Nephron (organoid): Measurements from ENCODE around the gene SYT9.

Experiments
- H3K27ac Mint-ChIP-seq, 3 experiments: 2 replicates each; pipeline ENCODE4 v1.8.0; 2020; ENCODE audit warnings: mixed read lengths in 3 of 3, mild to moderate bottlenecking in 2 of 3, moderate library complexity in 1 of 3
- H3K27me3 Mint-ChIP-seq: 2 replicates; pipeline ENCODE4 v1.8.0; 2021; ENCODE audit warnings: low read depth, mild to moderate bottlenecking, moderate library complexity, mixed read lengths
- H3K36me3 Mint-ChIP-seq: 2 replicates; pipeline ENCODE4 v1.8.0; 2020; ENCODE audit warnings: low read depth, mixed read lengths
- H3K4me1 Mint-ChIP-seq: 2 replicates; pipeline ENCODE4 v1.8.0; 2020; ENCODE audit warnings: mixed read lengths
- H3K4me3 Mint-ChIP-seq, 3 experiments: 2 replicates each; pipeline ENCODE4 v1.8.0; 2020; ENCODE audit warnings: mild to moderate bottlenecking in 3 of 3, mixed read lengths in 3 of 3, moderate library complexity in 2 of 3
- H3K9me3 Mint-ChIP-seq: 2 replicates; pipeline ENCODE4 v1.8.0; 2020; ENCODE audit warnings: mixed read lengths
- TF ChIP-seq, protein P1 (sequence below), 3 experiments: fragments of 200-600 bp; sonication (generic); IDR thresholded peaks; one replicate each; pipeline ENCODE4 v1.5.0; 2021; ENCODE audit warnings: antibody characterized with exemption in 3 of 3; ENCODE audit not compliant: unreplicated experiment in 3 of 3

SYT9 gene

GRCh38 chr11:7444091-7444981 is 192.6 kb downstream of the SYT9 start:
- H3K4me3 Mint-ChIP-seq = no peak overlapping the region
- H3K4me1 Mint-ChIP-seq = peaks cover 23% of the 10 kb centered on the region
- no peaks in the 10 kb centered on the region for H3K36me3 Mint-ChIP-seq
- H3K9me3 Mint-ChIP-seq = no peaks in the 10 kb centered on the region
- TF ChIP-seq, protein P1, sequence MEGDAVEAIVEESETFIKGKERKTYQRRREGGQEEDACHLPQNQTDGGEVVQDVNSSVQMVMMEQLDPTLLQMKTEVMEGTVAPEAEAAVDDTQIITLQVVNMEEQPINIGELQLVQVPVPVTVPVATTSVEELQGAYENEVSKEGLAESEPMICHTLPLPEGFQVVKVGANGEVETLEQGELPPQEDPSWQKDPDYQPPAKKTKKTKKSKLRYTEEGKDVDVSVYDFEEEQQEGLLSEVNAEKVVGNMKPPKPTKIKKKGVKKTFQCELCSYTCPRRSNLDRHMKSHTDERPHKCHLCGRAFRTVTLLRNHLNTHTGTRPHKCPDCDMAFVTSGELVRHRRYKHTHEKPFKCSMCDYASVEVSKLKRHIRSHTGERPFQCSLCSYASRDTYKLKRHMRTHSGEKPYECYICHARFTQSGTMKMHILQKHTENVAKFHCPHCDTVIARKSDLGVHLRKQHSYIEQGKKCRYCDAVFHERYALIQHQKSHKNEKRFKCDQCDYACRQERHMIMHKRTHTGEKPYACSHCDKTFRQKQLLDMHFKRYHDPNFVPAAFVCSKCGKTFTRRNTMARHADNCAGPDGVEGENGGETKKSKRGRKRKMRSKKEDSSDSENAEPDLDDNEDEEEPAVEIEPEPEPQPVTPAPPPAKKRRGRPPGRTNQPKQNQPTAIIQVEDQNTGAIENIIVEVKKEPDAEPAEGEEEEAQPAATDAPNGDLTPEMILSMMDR (IDR thresholded peaks at IDR 0.05; ENCODE audit: unreplicated experiment in 3 of 3) = no peak
- peaks cover 4% of the 10 kb centered on the region for H3K27me3 Mint-ChIP-seq
- peak overlapping the region in 2 of 3 experiments; percentile 43 to 82 for H3K27ac Mint-ChIP-seq

DNA sequence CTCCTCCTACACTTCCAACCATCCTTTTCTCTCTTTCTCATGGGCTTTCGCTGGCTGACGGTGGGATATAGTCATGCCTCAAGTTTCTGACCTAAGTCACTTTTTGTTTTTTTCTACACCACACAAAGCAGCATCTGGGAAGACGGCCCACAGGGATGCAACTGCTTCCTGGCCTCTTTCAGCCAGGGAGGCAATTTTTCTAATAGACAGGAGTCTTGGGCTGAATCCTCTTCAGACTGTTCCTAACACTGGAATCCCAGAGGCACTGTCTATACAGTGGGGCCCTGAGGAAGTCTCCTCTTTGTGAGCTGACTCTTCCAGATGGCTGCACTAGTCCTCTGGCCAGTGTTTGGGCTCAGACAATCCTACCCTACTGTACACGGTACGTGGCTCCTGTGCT is 193.9 kb downstream of the SYT9 start:
- H3K27me3 Mint-ChIP-seq = peaks cover 4% of the 10 kb centered on the region
- TF ChIP-seq, protein P1 (IDR thresholded peaks at IDR 0.05; ENCODE audit: unreplicated experiment in 3 of 3) = no peak
- no peaks in the 10 kb centered on the region for H3K36me3 Mint-ChIP-seq
- H3K9me3 Mint-ChIP-seq = no peaks in the 10 kb centered on the region
- H3K4me3 Mint-ChIP-seq = peak overlapping the region in 1 of 3 experiments; percentile 54
- peaks cover 35% of the 10 kb centered on the region for H3K4me1 Mint-ChIP-seq
- H3K27ac Mint-ChIP-seq = peak overlapping the region in 2 of 3 experiments; percentile 54 to 82

DNA sequence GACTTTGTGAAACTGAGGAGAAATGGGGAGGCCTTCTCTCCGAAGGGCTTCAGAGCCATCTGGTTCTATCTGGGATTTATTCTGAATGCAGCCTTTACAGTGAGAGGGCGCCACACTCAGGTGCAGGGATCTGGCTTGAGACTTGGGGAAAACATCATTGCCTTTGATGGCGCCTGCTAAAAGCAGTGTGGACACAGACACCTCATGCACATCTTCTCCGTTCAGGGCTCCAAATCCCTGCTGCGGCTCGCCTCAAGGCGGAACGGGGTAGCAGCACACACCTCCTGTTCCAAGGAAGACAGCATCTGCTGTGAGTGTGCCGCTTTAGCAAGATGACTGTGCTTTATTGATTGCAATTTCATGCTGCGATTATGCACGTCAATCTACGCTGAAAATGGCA is 196.5 kb downstream of the SYT9 start:
- Mint-ChIP-seq H3K4me1 (peaks cover 49% of the 10 kb centered on the region), H3K27ac (no peak overlapping the region), H3K27me3 (peaks cover 4% of the 10 kb centered on the region), H3K36me3 (no peaks in the 10 kb centered on the region), H3K4me3 (no peak overlapping the region), H3K9me3 (no peaks in the 10 kb centered on the region)
- TF ChIP-seq, protein P1 (IDR thresholded peaks at IDR 0.05; ENCODE audit: unreplicated experiment in 3 of 3) = no peak

GRCh38 chr11:7449211-7449840 is 197.6 kb downstream of the SYT9 start:
- Mint-ChIP-seq H3K36me3 (no peaks in the 10 kb centered on the region), H3K9me3 (no peaks in the 10 kb centered on the region), H3K4me1 (peaks cover 43% of the 10 kb centered on the region), H3K4me3 (no peak overlapping the region), H3K27ac (peak overlapping the region in 1 of 3 experiments; percentile 25), H3K27me3 (peaks cover 4% of the 10 kb centered on the region)
- TF ChIP-seq, protein P1 (IDR thresholded peaks at IDR 0.05; ENCODE audit: unreplicated experiment in 3 of 3) = no peak

DNA sequence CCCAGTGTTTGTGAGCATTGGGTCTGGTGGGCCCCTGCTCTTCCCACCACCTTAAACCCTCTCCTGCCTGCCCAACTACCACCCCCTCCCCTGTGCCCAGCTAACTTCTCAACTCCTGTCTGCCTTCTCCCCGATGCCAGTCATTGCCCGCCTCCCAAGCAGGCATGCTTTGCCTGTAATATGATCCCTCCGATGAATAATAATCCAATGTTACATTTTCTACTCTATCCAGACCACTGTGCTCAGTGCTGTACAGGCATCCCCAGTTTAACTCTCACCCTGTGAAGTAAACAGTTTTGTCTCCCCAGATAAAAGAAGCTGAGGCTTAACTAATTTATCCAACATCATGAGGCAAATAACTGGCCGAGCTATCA is 198.1 kb downstream of the SYT9 start:
- Mint-ChIP-seq H3K9me3 (no peaks in the 10 kb centered on the region), H3K36me3 (no peaks in the 10 kb centered on the region), H3K4me1 (peaks cover 38% of the 10 kb centered on the region), H3K4me3 (no peak overlapping the region), H3K27ac (peak overlapping the region in 2 of 3 experiments; percentile 25 to 30), H3K27me3 (peaks cover 4% of the 10 kb centered on the region)
- TF ChIP-seq, protein P1 (IDR thresholded peaks at IDR 0.05; ENCODE audit: unreplicated experiment in 3 of 3) = no peak
